HG02973 (cell line): ENCODE measurements around the gene MRPL30.
"Not testable (repeated sequence)": the region's sequence is repeated elsewhere in the genome, so short reads cannot be mapped to it uniquely, and the experiment has no call there.

Experiments used
- ATAC-seq: cut with Tn5 transposase; IDR thresholded peaks from one replicate; pipeline ENCODE4 v1.9.1; 2021; ENCODE audit warnings: moderate library complexity; ENCODE audit not compliant: unreplicated experiment

MRPL30 gene

DNA sequence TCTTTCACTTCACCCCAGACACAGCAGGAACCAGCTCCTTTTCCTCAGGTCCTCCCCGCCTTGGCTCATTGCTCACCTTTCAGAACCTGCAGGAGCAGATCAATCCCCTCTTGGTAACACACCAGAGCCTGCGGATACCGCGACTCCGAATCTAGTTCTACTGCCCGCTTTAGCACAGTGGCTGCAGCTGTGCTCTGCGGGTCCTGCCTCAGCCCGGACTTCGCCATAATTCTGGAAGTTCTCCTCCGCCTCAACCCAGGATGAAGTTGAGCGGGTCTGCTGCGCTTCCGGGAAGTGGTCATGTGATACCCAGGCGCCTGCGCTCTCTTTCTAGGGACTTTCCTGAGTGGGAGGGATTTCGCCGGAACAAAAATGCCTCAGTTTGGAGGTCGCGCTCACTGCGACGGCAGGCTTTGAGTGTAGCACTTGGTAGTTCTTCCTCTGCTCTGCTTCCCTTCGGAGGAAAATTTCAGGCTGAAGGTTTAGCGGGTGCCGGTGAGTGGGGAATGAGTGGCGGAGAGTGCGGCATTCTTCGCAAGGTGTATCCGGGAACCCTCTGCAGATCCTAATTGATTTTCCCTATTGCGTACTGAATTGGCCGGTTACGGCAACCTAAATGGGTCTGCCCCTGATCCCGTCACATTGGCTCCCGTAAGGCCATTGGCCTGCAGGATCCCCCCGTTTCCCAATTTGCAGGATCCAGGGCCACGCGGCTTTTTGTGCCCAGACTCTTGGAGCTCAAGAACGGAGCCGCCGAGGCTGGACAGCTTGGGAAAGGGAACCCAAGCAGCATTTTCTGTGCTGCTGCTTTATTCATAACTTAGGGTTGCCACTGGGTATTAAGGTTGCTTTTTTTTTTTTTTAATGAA is at the start of gene MRPL30, which contains the start of gene MITD1:
MRPL30 (plus strand) TSS at position 430 of the 869 bp plus-strand sequence. CDS start 5,020 bp downstream, outside the sequence.
MITD1 (minus strand) TSS at position 304 of the 869 bp plus-strand sequence; CDS start at position 227, 77 bp downstream.
- ATAC-seq: peak; percentile 89

DNA sequence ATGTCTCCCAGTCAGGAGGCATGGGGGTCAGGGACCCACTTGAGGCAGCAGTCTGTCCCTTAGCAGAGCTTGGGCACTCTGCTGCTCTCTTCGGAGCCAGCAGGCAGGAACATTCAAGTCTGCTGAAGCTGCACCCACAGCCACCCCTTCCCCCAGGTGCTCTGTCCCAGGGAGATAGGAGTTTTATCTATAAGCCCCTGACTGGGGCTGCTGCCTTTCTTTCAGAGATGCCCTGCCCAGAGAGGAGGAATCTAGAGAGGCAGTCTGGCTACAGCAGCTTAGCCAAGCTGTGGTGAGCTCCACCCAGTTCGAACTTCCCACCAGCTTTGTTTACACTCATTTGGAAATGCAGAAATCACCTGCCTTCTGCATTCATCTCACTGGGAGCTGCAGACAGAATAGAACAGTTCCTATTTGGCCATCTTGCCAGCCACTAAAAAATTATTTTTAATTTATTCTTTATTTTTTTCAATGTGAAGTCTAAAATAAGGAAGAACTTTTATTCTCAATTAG is 45.9 kb upstream of the MRPL30 start:
- ATAC-seq: not testable (repeated sequence)

DNA sequence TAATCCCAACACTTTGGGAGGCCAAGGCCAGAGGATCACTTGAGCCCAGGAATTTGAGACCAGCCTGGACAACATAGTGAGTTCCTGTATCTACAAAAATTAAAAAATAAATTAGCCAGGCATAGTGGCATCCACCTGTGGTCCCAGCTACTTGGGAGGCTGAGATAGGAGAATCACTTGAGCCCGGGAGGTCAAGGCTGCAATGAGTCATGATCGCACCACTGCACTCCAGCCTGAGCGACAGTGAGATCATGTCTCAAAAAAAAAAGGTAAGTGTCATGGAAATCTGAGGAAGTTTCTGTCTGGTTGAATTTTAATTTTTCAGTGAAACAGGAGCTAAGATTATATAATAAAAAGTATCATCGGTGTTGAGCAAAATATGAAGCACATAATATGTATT is 42.0 kb upstream of the MRPL30 start:
- ATAC-seq: no peak

DNA sequence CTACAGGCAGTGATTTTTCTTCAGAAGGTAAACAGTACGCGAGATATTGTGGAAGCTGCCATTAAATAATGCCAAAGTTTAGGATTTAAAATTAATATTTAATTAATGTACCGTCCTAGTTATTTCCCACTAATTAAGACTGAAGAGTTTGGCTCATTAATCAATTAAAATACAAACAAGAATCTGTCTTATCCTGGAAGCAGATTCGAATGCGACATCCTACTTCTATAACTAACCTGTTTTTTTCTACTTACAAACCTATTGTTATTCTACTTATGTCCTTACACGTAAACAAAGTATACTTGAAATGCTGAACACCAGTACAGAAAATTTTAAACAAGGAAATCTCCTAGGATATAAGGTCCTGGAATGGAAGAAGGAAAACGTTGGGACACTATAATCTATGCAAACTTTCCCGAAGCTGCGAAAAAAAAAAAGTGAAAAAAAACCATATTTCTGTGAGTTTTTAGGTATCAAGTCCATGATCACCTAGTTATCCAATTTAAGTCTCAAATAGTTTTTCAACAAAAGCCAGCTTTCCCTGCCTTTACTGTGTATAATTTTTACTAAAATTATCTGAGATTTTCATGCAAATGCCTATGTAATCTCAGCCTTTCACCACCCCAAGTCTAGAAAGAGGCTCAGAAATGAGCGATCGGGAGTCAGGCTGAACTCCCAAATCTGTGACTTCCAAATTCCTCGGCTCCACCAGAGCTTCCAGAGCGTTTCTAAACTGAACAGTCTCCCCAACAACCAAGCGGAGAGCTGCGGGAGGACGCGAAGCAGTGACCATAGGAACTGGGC is 40.7 kb upstream of the MRPL30 start:
- no peak for ATAC-seq

DNA sequence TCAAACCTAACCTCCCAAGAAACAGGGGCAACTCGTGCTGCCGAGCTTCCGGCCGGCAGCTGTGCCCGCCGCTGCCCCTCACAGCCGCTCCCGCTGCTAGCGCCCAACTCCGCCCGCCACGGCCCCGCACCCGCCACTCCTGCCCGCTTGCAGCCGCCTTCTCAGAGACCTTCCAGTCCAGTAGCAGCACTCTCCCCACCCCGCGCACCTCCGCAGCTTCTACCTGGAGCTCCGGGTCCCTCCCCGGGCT is 40.2 kb upstream of the MRPL30 start:
- peak; percentile 20 for ATAC-seq

DNA sequence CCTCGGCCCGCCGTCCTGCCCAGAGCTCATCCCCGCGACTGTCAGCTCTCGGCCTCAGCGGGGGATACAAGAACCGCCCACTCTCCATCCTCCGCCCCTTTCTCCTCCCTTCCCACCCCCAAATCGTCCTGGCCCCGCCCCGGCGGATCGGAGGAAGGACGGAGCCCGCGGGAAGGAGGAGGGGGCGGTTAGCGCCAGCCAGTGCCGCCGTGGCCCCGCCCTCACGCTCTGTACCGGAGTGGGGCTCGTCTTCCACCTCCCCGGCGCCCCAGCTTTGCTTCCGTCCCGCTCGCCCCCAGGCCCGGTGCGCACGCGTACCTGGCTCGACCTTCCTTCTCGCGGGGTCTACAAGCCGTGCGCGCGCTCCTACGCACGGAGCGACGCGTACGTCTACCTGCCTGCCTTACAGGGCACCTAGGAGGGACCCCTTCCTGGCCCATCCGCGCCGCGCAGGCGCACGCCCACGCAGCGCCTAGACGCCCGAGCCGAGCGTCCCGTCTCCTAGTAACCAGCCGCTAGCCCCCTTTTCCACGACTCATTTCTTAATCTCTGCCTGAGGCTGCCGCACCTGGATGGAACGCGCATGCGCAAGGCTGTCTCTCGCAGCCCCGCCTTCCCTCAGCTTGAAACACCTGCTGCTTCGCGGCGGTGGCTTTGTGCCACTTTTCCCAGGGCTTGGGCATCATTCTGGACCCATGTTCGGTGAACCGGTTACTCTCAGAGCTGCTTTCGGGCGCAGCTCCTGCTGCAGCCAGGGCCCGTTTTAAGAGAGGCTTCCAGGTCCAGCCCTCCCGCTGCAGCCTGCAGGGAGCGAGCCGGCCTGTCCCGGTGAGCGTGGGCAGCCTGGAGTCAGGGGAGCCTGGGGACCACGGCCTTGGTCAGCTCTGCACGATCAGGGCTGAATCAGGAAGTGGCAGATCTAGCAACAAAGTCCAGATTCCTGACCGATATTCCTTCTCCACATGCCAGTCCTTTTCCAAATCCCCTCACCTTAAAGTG is 39.6 kb upstream of the MRPL30 start, which contains the start of gene C2orf15:
C2orf15 (plus strand) TSS at position 598 of the 999 bp plus-strand sequence. CDS start 8,852 bp downstream, outside the sequence.
- peak; percentile 86 for ATAC-seq

DNA sequence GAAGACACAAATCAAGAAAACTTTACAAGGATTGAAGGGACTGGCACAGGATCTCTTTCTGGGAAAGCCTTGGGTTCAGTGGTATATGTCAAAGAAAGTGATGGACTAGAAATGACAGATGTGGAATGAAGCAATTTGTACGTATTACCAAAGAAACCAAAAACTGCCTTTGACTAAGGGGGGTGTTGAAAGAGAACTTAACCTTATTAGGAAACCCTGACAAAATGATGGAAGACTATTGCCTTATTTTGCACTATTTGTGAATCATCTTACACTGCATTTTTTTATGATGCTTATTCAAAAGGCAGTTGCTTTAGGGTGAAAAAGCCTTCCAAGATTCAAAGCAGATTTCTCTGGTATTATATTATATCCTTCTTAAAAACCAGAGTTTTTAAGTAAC is 30.3 kb upstream of the MRPL30 start:
- ATAC-seq: no peak

DNA sequence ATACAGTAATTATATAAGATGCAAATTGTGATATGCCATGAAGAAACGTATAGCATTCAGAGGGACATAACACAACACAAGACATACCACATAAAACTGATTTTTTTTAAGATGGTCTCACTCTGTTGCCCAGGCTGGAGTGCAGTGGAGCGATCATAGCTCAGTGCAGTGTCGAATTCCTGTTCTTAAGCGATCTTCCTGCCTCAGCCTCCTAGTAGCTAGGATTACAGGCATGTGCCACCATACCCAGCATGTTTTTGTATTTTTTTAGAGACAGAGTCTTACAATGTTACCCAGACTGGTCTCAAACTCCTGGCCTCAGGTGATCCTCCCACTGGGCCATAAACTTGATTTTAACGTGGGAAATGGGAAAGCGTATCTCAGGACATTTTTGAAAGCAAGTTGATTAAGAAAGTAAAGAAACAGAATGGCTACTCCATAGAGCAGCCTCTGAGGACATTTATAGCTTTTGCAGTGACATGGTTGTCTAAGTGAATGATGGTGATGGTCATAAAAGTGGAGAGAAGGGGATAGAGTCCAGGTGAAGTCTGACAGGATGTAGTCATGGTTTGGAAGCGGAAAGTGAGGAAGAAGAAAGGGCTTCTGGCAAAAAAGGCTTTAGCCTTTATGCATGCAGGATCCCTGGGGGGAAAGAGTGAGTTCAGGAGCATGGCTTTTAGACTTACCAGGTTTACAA is 28.6 kb upstream of the MRPL30 start:
- ATAC-seq: no peak

DNA sequence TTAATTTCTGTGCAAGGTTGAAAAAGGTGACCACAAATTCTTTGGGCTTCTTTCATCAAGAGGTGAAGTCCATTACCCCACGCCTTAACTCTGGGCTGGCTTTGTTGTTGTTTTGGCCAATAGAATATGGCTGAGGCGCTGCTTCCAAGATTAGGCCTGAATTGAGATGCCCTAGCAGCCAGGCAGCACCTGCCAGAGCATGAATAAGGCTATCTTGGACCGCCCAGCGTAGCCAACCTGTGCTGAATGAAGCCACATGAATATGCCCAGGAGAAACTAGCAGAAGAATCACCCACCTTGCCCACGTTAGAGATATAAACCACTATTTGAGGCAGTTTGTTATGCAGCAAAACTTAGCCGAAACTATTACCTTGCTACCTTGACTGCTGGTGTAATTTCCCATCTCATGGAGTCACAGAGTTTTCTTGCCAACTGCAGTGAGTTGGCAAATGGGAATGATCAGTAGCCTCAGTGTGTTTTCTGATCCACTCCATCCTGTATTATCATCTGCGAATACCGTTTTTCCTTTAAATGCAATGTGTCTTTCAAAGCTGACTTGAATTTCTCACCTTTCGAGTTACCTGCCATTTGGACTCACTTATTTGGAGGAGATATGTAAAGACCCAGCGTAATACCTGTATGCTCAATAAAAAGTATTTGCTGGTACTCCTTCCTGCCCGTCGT is 26.9 kb upstream of the MRPL30 start:
- no peak for ATAC-seq

DNA sequence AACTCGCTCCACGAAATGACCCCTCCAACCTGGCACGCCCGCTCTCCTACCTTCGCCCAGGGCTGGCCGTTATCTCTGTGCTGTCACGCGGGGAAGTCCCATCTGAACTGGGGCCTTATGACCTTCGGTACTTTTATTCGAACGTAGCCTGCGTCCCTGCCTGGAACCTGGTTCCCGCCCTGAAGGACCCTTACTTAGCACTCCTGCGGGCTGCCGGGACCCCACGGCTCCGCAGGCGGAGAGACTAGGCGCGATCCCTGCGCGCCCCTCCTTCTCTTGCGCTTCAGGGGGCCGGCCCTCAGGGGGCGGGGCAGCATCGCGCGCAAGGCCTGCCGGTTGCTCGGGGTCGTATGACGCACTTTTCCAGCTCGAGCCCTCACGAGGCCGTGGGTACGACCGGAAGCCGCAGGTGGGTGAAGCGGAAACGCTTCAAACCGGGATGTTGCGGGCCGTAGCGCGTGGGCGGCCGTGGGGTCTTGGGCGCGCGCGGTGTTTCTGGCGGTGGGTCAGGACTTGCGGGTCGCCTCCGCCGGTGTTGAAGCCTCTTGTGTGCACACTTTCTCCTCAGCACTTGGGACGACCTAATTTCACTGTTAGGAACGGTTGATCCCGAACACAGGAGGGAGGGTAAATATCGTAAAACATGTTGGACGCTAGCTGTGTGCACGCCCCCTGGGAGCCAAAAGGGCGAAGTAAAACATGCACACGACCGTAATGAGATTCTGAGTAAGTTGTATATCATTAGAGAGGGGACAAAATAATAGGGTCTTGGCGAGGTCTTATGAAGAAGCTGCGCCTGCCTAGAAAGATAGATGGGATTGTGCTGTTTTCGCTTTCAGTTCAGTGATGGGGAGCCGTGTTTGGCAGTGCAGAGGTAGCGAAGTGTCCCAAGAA is 26.1 kb upstream of the MRPL30 start, which contains the start of the genes LIPT1 and TSGA10:
LIPT1 (plus strand) TSS at position 325 of the 894 bp plus-strand sequence. CDS start 6,991 bp downstream, outside the sequence.
TSGA10 (minus strand) TSS at position 300 of the 894 bp plus-strand sequence. CDS start 45,503 bp downstream, outside the sequence.
- peak; percentile 85 for ATAC-seq

DNA sequence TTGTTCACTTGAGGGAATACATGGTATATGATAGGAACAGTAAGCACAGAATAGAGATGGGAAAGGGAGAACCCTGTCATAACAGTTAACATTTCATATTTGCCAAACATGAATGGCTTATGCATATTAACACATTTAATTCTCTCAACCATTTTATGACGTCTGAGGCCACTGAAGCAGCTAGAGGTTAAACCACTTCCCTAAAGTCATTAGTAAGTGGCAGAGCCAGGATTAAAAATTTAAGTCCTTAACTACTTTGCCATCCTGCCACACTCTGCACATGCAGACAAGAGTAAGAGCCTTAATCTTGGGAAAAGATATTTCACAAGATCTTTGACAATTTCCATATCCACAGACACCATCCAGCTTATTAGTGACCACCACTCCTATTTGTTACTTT is 24.1 kb upstream of the MRPL30 start:
- no peak for ATAC-seq

DNA sequence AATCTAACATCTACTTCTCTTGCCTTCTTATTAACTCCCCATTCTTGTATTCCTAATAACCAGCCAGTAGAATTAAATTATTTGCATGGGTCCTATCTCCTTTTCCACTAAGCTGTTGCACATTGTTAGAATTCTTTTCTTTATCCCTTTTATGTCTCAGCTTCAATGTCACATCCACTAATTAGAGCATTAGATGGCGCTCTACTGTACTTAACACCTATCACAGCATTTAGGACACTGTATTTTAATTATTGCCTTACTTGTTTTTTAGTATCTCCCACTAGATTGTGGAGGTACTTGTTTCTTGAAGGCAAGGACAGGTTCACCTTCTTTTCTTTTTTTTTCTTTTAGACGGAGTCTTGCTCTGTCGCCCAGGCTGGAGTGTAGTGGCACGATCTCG is 22.4 kb upstream of the MRPL30 start:
- no peak for ATAC-seq

DNA sequence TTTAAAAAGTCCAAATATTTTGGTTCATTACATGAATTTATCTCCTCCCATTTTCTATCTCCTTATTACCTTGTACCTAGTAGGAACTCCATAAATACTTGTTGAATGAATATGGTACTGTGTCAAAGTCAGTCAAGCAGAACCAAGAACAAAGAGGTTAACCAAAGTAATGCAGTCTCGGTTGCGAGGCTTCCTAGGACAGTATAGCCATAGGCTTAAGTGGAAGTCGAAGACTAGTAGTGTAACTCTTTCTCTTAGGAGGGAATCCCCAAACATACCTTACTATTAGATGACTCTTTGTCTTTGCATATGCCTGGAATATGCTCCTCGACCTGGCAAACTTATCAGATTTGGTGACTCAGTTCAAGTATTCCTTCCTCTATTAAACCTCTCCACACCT is 21.4 kb upstream of the MRPL30 start:
- ATAC-seq: no peak

DNA sequence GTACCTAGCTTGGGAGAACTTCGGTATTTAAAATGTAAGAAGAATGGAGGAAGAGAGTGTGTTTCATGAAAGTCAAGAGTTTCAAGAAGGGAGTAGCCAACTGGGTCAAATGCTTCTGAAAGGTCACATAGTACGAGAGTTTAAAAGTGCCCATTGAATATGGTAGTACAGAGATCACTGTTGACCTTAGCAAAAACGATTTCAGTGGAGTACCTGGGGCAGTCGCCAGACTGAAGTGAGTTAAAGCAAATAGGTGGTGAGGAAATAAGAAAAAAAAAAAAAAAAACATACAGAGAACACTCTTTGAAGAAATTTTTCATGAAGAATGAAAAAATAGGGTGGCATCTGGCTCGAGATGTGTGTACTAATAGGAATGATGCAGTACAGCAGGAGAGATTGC is 14.8 kb upstream of the MRPL30 start:
- no peak for ATAC-seq

DNA sequence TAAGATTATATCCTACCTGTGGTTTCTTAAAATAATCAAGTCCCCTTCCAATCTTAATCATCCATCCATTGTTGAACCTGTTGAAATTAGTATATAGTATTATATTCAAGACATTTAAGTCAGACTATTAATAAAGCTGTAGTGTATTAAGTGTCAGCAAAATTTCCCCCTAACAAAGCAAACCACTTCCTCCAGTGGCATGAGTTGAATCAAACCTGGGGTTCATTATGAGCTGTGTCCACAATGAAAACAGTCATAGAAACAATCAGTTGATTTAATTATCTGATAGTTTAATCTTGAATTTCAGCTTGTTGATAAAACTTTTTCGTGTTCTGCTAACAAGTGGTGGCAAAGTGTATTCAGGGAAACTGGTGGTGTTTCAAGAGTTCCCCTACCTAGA is 11.4 kb upstream of the MRPL30 start:
- no peak for ATAC-seq

DNA sequence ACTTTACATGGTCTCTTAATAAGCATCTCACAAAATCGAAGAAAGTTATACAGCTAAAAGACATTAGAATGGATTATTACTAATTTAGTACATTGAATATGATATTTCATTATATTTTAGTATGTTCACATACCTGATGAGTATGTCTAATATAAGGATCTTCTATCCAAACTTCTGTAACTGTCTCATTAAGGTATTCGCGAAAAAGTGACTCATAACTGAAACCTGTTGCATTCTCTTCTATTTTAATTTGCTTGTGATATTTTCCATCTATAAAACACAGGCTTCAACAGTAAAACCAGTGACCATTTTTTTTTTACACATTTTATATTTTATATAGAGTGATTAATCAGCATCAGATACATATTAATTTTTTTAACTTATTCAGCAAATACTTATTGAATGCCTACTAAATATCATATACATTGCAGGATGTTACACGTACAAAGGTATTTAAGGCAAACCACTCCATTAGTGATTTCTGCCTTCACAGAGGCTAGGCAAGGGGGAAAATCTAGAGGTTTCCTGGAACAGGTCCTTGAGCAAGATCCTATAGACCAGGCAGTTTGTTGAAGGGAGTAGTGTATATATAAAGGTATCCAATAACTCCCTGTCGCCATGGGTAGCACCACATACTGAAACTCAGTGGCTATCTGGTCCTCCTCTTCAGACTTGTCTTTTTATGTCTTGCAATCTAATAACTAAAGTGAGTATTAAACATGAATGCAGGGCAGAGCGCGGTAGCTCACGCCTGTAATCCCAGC is 9.4 kb upstream of the MRPL30 start:
- ATAC-seq: no peak

DNA sequence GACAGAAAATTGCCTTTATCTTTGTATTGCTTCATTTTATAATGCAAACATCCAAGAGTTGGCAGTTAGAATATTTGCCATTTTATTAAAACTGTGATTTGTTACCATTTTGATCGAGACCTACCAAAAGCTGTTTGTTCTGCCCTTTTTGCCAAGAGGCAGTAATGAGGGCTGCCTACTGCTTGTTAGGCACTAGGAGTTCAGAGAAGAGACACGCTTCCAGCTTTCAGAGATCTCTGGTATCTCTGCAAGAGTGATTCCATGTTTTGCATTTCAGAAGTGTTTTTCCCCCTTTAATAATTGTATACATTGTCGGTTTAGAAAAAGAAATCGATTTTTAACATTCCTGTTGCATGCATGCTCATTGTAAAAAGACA is 628 bp downstream of the MRPL30 start:
- ATAC-seq: no peak
